Activated CD4-positive, alpha-beta T cell treated with anti-CD3 and anti-CD28 coated beads, Interleukin-2, amount 10 ng/mL, durations not matched to agents 7 days and 5 days (primary cell): ENCODE data around the gene RNF222. TPM values are rescaled to one million over a fixed set of nuclear protein-coding genes. Genes with fewer than 3 reads are reported as not detected.
"Not testable (repeated sequence)": the region's sequence is repeated elsewhere in the genome, so short reads cannot be mapped to it uniquely, and the experiment has no call there.

Experiments used
- CTCF ChIA-PET: fragments of 350-600 bp; sonication (Branson Sonifier 250); formaldehyde crosslinking; loops from one replicate; lab custom pipeline; 2021; ENCODE audit warnings: antibody characterized with exemption; lab: Charles Lee
- POLR2A ChIA-PET: fragments of 350-600 bp; sonication (Branson Sonifier 250); formaldehyde crosslinking; loops from one replicate; lab custom pipeline; 2021; ENCODE audit warnings: antibody characterized with exemption; lab: Charles Lee
- DNase-seq: peaks from one replicate; pipeline ENCODE4 v3.0.0-alpha.2; 2020
- H3K27ac Mint-ChIP-seq: one replicate; pipeline ENCODE4 v1.8.0; 2021; ENCODE audit warnings: mild to moderate bottlenecking, moderate library complexity, mixed read lengths
- H3K27me3 Mint-ChIP-seq: one replicate; pipeline ENCODE4 v1.8.0; 2021; ENCODE audit warnings: mixed read lengths
- H3K36me3 Mint-ChIP-seq: one replicate; pipeline ENCODE4 v1.8.0; 2021; ENCODE audit warnings: low read depth, mixed read lengths
- H3K4me1 Mint-ChIP-seq: one replicate; pipeline ENCODE4 v1.8.0; 2021; ENCODE audit warnings: mixed read lengths
- H3K4me3 Mint-ChIP-seq: one replicate; pipeline ENCODE4 v1.8.0; 2021; ENCODE audit warnings: mild to moderate bottlenecking, moderate library complexity, mixed read lengths
- H3K9me3 Mint-ChIP-seq: one replicate; pipeline ENCODE4 v1.8.0; 2021; ENCODE audit warnings: mixed read lengths
- total RNA-seq, 2 experiments: library from RNA; stranded (reverse); gene quantifications; one replicate each; pipeline ENCODE4 v1.2.3, GENCODE V29; 2021

Gene RNF222
- total RNA-seq, 2 experiments from 2014 or later = 0.10 to 0.12 TPM

GRCh38 chr17:8373856-8374255, 23.8 kb downstream of the RNF222 start:
- H3K27ac Mint-ChIP-seq, CTCF ChIA-PET, DNase-seq, H3K27me3 Mint-ChIP-seq, H3K9me3 Mint-ChIP-seq, H3K4me3 Mint-ChIP-seq, POLR2A ChIA-PET: not testable (repeated sequence)
- H3K4me1 Mint-ChIP-seq = peaks cover 38% of the 10 kb centered on the region
- H3K36me3 Mint-ChIP-seq = peaks cover 39% of the 10 kb centered on the region

DNA sequence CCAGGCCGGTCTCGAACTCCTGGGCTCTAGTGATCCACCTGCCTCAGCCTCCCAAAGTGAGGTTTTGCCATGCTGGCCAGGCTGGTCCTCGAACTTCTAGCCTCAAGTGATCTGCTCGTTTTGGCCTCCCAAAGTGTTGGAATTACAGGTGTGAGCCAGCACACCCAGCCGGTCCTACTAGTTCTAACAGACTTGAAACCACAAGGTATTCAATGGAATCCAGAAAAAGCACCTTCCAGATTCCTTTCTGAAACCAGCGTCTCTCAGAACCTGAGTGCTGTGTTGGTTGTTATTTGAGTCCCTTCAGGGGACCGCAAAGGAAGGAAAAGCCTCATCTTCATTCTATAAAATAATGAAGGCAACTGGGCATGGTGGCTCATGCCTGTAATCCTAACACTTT, 25.2 kb downstream of the RNF222 start:
- Mint-ChIP-seq H3K27ac (no peak overlapping the region), H3K9me3 (no peaks in the 10 kb centered on the region), H3K27me3 (no peaks in the 10 kb centered on the region), H3K4me1 (peaks cover 25% of the 10 kb centered on the region), H3K36me3 (peaks cover 32% of the 10 kb centered on the region), H3K4me3 (no peak overlapping the region)
- CTCF ChIA-PET = no interaction called here
- POLR2A ChIA-PET = no interaction called here
- no peak for DNase-seq

DNA sequence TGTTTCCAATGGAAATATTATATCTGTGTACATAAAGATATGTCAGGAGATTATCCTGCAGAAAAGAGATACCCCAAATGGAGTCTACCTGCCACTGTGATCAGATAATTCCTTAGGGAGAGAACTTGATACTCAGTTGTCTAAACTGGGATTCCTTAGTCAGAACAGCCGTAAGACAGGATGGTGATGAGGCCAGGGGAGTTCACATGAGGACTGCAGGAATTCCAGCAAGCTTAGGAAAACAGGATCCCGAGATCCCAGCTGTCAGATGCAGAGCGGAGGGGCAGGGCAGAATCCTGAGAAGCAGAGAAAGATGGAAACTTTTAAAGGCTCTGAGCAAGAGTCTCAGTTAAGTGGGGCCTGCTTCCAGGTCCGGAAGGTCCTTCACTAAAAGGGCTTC, 25.8 kb downstream of the RNF222 start:
- no peak overlapping the region for H3K27ac Mint-ChIP-seq
- CTCF ChIA-PET = interaction anchor here (3.5 kb wide), 1 partner anchor 12 kb away, joined by 11 read pairs; no protein-coding TSS in a partner anchor
- peaks cover 26% of the 10 kb centered on the region for H3K36me3 Mint-ChIP-seq
- no peak overlapping the region for H3K4me3 Mint-ChIP-seq
- no peak for DNase-seq
- H3K9me3 Mint-ChIP-seq = no peaks in the 10 kb centered on the region
- peaks cover 19% of the 10 kb centered on the region for H3K4me1 Mint-ChIP-seq
- no peaks in the 10 kb centered on the region for H3K27me3 Mint-ChIP-seq
- POLR2A ChIA-PET = no interaction called here

GRCh38 chr17:8369944-8370343, 27.7 kb downstream of the RNF222 start:
- CTCF ChIA-PET = interaction anchor here (0.9 to 3.5 kb wide), 3 partner anchors 9 to 99 kb away, joined by 3 to 11 read pairs (median 4); no protein-coding TSS in a partner anchor
- H3K4me3 Mint-ChIP-seq = no peak overlapping the region
- H3K27me3 Mint-ChIP-seq = no peaks in the 10 kb centered on the region
- H3K36me3 Mint-ChIP-seq = peaks cover 15% of the 10 kb centered on the region
- H3K4me1 Mint-ChIP-seq = peaks cover 6% of the 10 kb centered on the region
- no peak for DNase-seq
- H3K9me3 Mint-ChIP-seq = no peaks in the 10 kb centered on the region
- H3K27ac Mint-ChIP-seq = no peak overlapping the region
- POLR2A ChIA-PET = no interaction called here

GRCh38 chr17:8368193-8368592, 29.4 kb downstream of the RNF222 start:
- no peak overlapping the region for H3K27ac Mint-ChIP-seq
- CTCF ChIA-PET = interaction anchor here (1.1 kb wide), 1 partner anchor 8 kb away, joined by 3 read pairs; no protein-coding TSS in a partner anchor
- peaks cover 4% of the 10 kb centered on the region for H3K4me1 Mint-ChIP-seq
- no peaks in the 10 kb centered on the region for H3K9me3 Mint-ChIP-seq
- no peaks in the 10 kb centered on the region for H3K27me3 Mint-ChIP-seq
- peaks cover 15% of the 10 kb centered on the region for H3K36me3 Mint-ChIP-seq
- DNase-seq = no peak
- POLR2A ChIA-PET = no interaction called here
- no peak overlapping the region for H3K4me3 Mint-ChIP-seq

GRCh38 chr17:8366231-8366630, 31.4 kb downstream of the RNF222 start:
- Mint-ChIP-seq H3K9me3 (no peaks in the 10 kb centered on the region), H3K4me1 (peaks cover 5% of the 10 kb centered on the region), H3K36me3 (peaks cover 15% of the 10 kb centered on the region), H3K4me3 (no peak overlapping the region), H3K27ac (no peak overlapping the region), H3K27me3 (no peaks in the 10 kb centered on the region)
- CTCF ChIA-PET = no interaction called here
- POLR2A ChIA-PET = no interaction called here
- no peak for DNase-seq

- POLR2A ChIA-PET = no interaction called here
Observed at GRCh38 chr17:8365143-8365542, 32.5 kb downstream of the RNF222 start.

DNA sequence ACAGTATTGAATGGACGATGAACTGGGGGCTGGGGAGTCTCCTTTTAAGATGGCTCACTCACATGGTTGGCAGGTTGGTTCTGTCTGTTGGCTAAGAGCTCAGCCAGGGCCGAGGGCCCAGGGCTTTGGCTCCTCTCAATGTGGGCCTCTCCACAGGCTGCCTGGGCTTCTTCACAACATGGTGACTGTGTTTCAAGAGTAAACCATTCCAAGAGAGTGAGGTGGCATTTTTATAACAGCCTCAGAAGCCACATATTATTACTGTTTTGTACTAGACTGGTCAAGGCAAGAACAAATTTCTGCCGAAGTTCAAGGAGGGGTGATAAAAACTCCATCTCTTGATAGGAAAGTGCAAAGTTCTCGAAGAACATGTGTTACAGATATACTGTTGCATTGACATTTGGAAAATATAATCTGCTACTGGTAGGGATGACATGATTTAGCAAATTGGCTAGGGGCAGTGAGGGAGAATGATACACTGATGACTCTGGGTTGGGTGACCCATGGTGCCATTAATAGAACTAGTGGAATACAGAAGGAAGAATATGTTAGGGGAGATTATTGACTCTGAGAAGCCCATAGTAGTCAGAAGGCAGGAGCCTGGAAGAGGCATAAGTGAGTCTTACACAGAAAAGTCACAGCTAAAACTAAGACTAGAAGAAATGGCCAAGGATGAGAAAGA, 34.8 kb downstream of the RNF222 start:
- CTCF ChIA-PET = interaction anchor here (1.3 kb wide), 1 partner anchor 20 kb away, joined by 3 read pairs; no protein-coding TSS in a partner anchor
- peaks cover 9% of the 10 kb centered on the region for H3K4me1 Mint-ChIP-seq
- POLR2A ChIA-PET = no interaction called here

More at GRCh38 chr17:8365143-8365542, 32.5 kb downstream of the RNF222 start:
- no peak overlapping the region for H3K27ac Mint-ChIP-seq
- no peaks in the 10 kb centered on the region for H3K27me3 Mint-ChIP-seq
- peaks cover 9% of the 10 kb centered on the region for H3K4me1 Mint-ChIP-seq
- peaks cover 13% of the 10 kb centered on the region for H3K36me3 Mint-ChIP-seq
- H3K4me3 Mint-ChIP-seq = no peak overlapping the region
- CTCF ChIA-PET = no interaction called here
- no peaks in the 10 kb centered on the region for H3K9me3 Mint-ChIP-seq
- no peak for DNase-seq

GRCh38 chr17:8360751-8361150, 36.9 kb downstream of the RNF222 start:
- no peaks in the 10 kb centered on the region for H3K36me3 Mint-ChIP-seq
- ChIA-PET POLR2A (no interaction called here), CTCF (interaction anchor here (0.8 to 1.1 kb wide), 2 partner anchors 8 to 9 kb away, joined by 3 to 4 read pairs; no protein-coding TSS in a partner anchor)

More for the DNA sequence above, 34.8 kb downstream of the RNF222 start:
- Mint-ChIP-seq H3K9me3 (no peaks in the 10 kb centered on the region), H3K27ac (no peak overlapping the region), H3K27me3 (no peaks in the 10 kb centered on the region), H3K36me3 (no peaks in the 10 kb centered on the region), H3K4me3 (no peak overlapping the region)
- no peak for DNase-seq

DNA sequence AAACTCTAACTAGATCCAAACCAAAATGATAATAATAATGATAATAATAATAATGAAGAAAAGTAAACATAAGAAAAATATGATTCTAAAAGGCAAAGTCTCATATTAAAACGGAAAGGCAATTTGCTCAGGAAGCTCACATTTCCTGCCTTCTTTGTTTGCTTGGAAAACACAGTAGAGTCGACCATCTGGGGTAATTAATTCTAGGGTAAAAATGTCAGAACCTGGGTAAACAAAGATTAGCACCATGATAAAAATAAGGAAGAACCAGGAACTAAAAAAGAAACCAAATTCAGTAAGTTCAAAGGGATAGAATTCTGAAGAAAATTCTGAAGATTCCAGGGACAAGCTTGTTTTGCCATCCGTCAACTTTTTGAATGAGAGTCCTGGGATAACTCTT, 37.4 kb downstream of the RNF222 start:
- Mint-ChIP-seq H3K9me3 (no peaks in the 10 kb centered on the region), H3K27ac (no peak overlapping the region), H3K4me3 (no peak overlapping the region), H3K4me1 (peaks cover 9% of the 10 kb centered on the region), H3K27me3 (no peaks in the 10 kb centered on the region), H3K36me3 (no peaks in the 10 kb centered on the region)
- CTCF ChIA-PET = interaction anchor here (0.8 to 1.1 kb wide), 4 partner anchors 8 to 51 kb away, joined by 3 to 4 read pairs (median 4); no protein-coding TSS in a partner anchor
- no peak for DNase-seq
- POLR2A ChIA-PET = interaction anchor here (0.5 kb wide), 1 partner anchor 206 kb away, joined by 3 read pairs; no protein-coding TSS in a partner anchor

More at GRCh38 chr17:8360751-8361150, 36.9 kb downstream of the RNF222 start:
- no peak overlapping the region for H3K27ac Mint-ChIP-seq
- H3K4me1 Mint-ChIP-seq = peaks cover 9% of the 10 kb centered on the region
- H3K27me3 Mint-ChIP-seq = no peaks in the 10 kb centered on the region
- no peak overlapping the region for H3K4me3 Mint-ChIP-seq
- no peaks in the 10 kb centered on the region for H3K9me3 Mint-ChIP-seq
- DNase-seq = no peak

DNA sequence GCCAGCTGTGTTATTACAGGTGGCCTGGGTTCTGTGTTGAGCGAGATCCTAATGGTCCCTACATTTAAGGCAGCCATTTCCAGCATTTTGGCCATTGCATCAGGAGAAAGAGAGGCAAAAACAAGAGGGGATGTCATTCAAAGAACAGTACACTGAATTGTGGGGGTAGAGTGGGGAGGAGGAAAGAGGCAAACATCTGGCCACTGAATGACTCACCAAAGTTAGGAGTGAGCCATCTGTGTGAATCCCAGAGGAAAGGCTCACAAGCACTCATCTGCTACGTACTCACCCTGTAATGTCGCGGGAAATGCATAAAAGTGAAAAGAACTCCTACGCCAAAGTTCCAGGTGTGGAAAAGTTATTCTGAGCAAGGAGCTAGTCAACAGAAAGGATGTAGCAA, 37.9 kb downstream of the RNF222 start:
- Mint-ChIP-seq H3K4me1 (peaks cover 9% of the 10 kb centered on the region), H3K27ac (no peak overlapping the region), H3K27me3 (no peaks in the 10 kb centered on the region), H3K36me3 (no peaks in the 10 kb centered on the region), H3K9me3 (no peaks in the 10 kb centered on the region), H3K4me3 (no peak overlapping the region)
- no peak for DNase-seq
- ChIA-PET CTCF (interaction anchor here (0.8 to 1.1 kb wide), 3 partner anchors 9 to 52 kb away, joined by 3 to 4 read pairs (median 3); no protein-coding TSS in a partner anchor), POLR2A (interaction anchor here (0.5 kb wide), 1 partner anchor 206 kb away, joined by 3 read pairs; no protein-coding TSS in a partner anchor)

DNA sequence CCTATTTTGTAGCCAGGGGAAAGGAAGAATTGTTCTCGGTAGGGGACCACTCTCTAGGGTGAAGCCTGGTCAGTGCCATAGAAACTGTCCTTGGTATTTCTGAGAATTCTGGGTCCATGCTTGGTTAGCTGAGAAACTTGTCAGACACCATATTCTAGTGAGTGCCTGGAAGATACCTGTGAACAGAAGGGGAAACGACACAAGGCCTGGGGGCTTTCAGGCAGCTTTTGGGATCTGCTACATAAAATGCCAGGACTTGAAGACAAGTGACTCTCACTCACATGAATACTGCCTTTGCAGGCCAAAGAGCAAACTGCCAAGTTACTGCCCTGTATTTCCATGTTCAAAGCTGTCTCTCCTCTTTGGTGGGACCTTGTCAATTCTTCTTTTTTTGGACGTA, 39.7 kb downstream of the RNF222 start:
- H3K36me3 Mint-ChIP-seq = no peaks in the 10 kb centered on the region
- ChIA-PET CTCF (no interaction called here), POLR2A (no interaction called here)
- no peaks in the 10 kb centered on the region for H3K27me3 Mint-ChIP-seq
- no peaks in the 10 kb centered on the region for H3K9me3 Mint-ChIP-seq
- H3K27ac Mint-ChIP-seq = no peak overlapping the region
- DNase-seq = no peak
- H3K4me1 Mint-ChIP-seq = peaks cover 9% of the 10 kb centered on the region
- no peak overlapping the region for H3K4me3 Mint-ChIP-seq

- Mint-ChIP-seq H3K27me3 (peaks cover 2% of the 10 kb centered on the region), H3K27ac (no peak overlapping the region), H3K4me1 (no peaks in the 10 kb centered on the region), H3K9me3 (no peaks in the 10 kb centered on the region), H3K36me3 (no peaks in the 10 kb centered on the region), H3K4me3 (no peak overlapping the region)
- POLR2A ChIA-PET = no interaction called here
- no peak for DNase-seq
- CTCF ChIA-PET = no interaction called here
Observed at GRCh38 chr17:8354236-8354635, 43.4 kb downstream of the RNF222 start.
